Stimulated activated naive CD8-positive, alpha-beta T cell treated with anti-CD3 and anti-CD28 coated beads, Interleukin-15, Interleukin-2, amounts not matched to agents 100 U/mL and 50 U/mL, for 24 hours (primary cell): Measurements from ENCODE around the gene NXPH1.

Experiments used
- ATAC-seq: fragments of 150-1000 bp; cut with Tn5 transposase; one replicate; pipeline ENCODE4 v1.10.0; 2021
- DNase-seq: peaks from one replicate; pipeline ENCODE4 v3.0.0; 2021

Gene NXPH1

DNA sequence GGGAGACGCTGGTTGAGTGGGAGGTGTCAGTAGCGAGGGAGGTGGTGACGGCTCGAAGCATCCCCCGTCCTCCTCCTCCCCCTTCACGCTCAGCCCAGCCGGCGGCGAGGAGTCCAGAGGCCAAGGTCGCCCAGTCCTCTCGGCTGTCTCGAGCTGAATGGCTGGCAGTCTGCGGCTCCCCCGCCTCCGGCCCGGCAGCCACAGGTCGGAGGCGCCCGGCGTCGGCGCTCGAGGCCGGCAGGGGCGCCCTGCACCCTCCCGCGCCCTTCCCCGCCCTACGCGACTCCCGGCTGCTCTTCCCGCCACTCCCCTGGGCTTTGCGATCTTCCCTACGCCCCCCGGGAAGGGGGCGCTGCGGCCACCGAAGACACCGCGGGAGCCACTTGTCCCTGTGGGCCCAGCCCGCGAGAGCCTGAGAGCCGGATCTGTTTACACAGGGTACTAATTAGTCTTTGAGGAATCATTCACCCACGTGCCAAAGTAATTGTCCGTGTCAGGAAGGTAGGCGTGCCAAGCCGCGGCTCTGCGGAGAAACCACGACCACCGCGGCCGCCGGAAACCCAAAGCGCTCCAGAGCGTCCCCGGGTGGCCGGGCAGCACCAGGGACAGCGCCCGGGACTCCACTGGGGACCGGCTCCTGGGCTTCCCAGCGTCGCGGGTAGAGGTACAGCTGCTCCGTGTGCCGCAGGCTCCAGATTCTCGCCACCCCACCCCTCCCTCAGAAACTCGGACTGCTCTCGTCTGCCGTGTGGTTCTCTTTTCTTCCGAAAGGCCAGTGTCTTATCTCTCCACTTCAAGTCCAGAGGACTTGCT lies at the start of gene NXPH1:
NXPH1 (plus strand) TSS at position 133 of the 813 bp plus-strand sequence.
- DNase-seq (no peak), ATAC-seq (peak; percentile 37)

DNA sequence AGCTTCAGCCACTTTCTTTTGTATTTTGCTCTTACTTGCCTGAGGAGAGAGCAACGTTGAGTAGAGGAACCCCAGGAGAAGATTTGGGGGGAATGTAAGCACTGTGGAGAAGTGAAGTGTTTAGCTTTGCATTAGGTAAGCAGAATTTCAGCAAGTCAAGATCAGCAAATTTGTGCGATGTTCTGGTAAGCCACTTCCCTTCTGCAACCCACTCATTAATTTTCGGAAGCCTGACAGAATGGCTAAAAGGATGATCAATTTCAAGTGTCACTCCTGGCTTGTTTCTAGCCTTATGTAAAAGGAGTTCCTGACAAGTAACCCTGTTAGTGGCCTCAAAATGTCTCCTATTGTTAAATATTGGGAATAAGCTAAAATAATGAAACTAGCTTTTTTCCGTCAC lies 48.5 kb upstream of the NXPH1 start:
- no peak for ATAC-seq
- DNase-seq: no peak

DNA sequence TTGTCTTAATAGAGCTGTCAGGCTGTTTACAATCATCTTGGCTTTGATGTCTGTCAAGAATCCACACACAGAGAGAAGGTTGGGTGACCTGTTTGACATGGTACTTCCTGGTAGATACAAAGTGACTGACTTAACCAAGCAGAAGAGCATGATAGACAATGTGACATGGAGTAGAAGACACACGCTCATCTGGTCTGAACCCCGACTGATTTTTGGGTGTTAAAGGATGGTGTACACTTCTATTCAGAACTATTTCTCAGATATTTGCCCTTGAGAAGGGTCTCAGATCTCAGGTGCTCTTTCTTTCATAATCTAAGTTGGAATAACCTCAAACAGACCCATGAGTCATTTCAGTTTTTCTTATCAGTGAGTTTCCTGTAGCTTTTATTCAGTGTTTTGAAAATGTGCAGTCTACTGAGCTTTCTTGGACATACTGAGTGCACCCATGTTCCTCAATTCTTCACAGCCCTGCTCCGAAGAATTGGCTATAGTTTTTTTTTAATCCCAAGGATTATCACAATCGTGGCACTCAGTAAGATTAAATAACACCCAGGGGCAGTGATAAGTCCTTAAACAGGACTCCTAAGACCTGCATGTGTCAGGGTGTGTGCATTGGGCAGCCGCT lies 46.4 kb upstream of the NXPH1 start:
- DNase-seq: no peak
- ATAC-seq: no peak

- ATAC-seq: no peak
- DNase-seq: no peak
Observed at GRCh38 chr7:8387551-8388256, 45.7 kb upstream of the NXPH1 start.

- ATAC-seq: no peak
- no peak for DNase-seq
Observed at GRCh38 chr7:8388257-8388625, 45.2 kb upstream of the NXPH1 start.

DNA sequence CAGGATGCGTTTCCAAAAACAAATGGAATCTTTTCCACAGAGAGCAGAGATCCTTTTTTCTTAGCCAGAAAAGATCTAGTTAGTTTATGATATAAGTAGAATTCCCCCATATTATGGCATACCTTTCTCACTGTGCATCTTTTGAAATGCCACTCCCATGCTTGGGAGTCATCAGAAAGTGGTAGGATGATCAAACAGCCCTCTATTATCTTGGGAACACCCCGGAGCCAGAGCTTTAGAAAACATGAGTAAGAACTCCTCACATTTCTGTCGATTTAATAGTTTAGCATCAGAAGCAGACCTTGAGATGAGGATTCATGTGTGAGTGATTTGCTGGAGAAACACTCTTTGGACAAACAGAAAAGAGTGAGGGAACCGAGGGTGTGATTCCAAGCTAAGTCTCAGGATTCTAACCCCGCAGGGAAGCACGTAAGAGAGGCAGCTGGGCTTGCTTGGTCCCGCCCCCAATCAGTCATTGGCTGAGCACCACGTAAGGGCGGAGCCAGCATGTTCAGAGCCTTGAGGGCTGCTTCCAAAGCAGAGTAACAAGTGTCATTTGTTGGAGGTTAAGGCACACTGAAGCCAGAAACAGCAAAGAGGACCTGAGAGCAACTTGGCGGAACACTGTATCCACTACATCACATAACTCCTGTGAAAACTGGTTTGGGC lies 43.7 kb upstream of the NXPH1 start:
- ATAC-seq (no peak), DNase-seq (no peak)

- ATAC-seq (no peak), DNase-seq (no peak)
Observed at GRCh38 chr7:8390262-8390626, 43.2 kb upstream of the NXPH1 start.

DNA sequence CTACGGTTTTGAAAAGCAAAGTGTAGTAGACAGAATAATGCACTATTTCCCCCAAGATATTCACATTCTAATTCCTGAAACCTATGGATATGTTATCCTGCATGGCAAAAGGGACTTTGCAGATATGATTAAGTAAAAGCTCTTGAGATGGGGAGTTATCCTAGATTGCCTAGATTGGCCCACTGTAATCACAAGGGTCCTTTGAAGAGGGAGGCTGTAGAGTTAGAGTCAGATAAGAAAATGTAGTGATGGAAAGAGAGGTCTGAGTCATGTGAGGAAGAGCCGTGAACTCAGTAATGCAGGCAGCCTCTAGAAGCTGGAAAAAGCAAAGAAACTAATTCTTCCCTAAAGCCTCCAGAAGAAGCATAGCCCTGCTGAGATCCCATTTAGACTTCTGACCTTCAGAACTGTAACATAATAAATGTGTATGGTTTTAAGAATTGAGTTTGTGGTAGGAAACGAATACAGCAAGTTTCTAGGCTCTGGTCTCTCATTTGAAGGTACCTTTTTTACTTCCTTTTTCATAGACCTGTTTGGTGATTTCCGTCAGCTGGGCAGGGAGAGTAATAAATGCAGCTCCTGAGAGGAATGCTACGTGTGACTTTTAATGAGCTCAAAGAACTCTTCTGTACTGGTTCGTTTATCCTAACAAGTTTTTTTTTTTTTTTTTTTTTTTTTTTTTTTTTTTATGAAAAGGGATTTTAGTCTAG lies 41.9 kb upstream of the NXPH1 start:
- no peak for DNase-seq

DNA sequence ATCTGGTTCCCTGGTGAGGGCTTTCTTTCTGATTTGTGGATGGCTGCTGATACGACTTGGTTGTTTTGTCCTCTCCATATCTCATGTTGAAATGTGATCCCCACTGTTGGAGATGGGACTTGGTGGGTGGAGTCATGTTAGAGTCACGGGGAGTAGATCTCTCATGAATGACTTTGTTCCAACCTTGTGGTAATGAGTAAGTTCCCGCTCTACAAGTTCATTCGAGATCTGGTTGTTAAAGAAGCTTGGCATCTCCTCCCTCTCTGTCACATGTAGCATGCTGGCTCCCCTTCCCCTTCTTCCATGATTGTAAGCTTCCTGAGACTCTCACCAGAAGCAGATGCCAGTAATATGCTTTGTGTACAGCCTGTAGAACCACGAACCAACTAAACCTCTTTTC lies 37.1 kb upstream of the NXPH1 start:
- DNase-seq (no peak), ATAC-seq (no peak)

More for the DNA sequence above, 41.9 kb upstream of the NXPH1 start:
- ATAC-seq: no peak

GRCh38 chr7:8408871-8409270 lies 24.5 kb upstream of the NXPH1 start:
- DNase-seq (no peak), ATAC-seq (no peak)

- ATAC-seq (no peak), DNase-seq (no peak)
Observed at GRCh38 chr7:8411103-8411502, 22.3 kb upstream of the NXPH1 start.

DNA sequence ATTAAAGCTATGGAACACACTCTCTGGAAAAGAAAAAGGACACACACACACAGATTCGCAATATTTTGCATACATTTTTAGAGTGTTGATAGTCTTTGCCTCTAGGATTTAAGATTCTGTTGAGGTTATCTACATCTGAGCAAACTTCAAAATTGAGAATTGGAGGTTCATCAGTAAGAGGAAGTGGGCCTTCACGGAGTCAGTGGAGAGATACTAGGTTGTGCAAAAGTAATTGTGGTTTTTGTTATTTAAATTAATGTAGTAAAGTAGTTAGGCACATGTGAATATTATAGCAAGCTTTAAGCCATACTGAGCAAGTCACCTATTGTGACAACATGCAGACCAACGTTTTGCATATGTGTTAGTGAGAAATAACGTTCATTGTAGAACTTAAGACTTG lies 19.8 kb upstream of the NXPH1 start:
- DNase-seq: no peak
- no peak for ATAC-seq

DNA sequence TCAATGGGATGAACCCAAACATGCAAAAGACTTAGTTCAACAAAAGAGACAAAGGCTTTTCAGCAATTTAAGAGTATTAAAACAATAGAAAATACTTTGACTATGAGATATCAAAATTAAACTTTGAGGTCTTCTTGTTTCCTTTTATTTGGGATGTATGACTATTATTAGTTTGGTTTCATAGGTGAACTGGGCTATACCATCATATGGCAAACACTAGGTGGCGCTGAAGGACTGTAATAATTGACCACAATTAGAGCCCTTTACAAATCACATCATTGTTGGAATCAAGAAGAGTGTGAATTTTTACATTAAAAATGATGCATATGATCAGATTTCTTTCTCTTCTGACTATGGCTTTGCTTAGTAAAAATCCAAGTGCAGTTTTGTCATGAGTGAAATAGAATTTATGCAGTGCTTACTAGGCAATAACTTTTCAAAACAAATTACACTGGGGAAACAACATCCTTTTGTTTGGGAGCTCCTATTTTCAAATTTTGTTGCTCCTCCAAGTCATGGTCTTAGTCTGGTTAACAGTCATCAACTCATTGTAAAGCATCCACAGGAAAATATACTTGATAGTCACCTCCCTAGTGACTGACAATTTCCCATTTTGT lies 14.7 kb upstream of the NXPH1 start:
- ATAC-seq (peak; percentile 40), DNase-seq (peak; percentile 57)

GRCh38 chr7:8422177-8422576 lies 11.2 kb upstream of the NXPH1 start:
- no peak for DNase-seq
- ATAC-seq: no peak

- DNase-seq (no peak), ATAC-seq (no peak)
Observed at GRCh38 chr7:8423057-8423456, 10.4 kb upstream of the NXPH1 start.

GRCh38 chr7:8425223-8425622 lies 8.2 kb upstream of the NXPH1 start:
- DNase-seq (no peak), ATAC-seq (no peak)

DNA sequence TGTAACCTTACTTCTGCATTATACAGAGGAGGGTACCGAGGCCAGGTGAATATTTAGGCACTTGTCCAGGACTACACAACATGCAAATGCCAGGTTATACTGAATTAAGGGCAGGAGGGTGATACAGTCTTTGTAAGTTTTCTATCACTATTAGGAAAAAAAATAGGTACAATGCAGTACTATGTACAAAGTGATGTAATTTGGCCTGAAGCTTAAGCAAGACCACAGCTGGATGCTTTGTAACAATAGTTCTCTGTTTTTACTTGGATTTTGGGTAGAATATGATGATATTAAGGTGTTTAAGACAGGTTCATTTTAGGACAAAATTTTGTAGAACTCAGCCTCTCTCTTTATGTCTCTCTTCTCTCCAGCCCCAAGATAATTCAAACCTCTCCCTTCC lies 2.8 kb upstream of the NXPH1 start:
- ATAC-seq (no peak), DNase-seq (no peak)

DNA sequence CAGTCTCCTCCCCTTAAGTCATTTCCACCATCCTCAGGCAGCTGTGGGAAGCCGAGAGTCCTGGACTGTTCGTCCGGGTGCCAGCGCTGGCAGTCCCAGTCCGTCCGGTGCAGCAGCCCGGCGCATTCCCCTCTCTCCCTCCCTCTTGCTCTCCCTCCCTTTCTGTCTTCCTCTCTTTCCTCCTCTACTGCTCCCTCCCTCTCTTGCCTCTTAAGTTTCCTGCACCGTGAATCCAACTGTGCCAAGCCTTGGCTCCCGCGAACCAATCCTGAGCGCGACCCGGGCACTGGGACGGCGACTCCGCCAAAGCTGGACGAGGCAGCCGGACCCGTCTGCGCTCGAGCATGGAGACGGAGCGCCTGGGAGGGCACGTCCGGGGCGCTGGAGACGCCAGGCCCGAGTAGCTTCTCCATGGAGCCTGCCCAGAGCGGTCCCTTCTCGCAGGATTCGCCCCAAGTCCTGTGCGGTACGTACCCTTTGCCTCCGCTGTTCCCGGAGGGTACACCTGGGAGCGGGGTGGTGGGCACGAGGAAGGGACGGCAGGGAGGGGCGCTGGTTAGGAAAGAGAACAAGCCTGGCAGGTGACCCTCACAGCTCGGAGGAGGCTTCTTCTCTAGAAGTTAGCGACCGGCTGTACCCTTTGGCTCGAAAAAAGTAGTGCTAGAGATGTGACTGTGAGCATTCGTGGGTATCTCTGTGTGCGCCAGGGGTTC lies 1.0 kb downstream of the NXPH1 start:
- no peak for ATAC-seq
- no peak for DNase-seq

DNA sequence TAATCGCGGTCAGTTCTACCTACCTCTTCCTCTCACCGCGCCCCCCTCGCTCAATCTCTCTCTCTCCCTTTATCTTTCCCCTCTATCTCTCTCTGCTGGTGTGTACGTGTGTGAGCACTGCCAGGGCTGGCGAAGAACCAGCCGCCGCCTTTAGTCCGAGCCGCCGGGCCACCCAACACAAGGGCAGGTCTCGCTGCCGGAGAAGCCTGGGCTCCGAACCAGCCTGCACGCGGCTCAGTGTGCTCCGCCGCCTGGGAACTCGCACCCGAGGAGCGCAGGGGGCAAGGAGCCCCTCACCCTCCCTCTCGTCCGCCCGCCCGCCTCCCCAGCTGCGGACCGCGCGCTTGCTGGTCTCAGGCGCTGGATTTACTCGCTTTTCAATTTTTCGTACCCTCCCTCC lies 1.7 kb downstream of the NXPH1 start:
- no peak for DNase-seq
- no peak for ATAC-seq

DNA sequence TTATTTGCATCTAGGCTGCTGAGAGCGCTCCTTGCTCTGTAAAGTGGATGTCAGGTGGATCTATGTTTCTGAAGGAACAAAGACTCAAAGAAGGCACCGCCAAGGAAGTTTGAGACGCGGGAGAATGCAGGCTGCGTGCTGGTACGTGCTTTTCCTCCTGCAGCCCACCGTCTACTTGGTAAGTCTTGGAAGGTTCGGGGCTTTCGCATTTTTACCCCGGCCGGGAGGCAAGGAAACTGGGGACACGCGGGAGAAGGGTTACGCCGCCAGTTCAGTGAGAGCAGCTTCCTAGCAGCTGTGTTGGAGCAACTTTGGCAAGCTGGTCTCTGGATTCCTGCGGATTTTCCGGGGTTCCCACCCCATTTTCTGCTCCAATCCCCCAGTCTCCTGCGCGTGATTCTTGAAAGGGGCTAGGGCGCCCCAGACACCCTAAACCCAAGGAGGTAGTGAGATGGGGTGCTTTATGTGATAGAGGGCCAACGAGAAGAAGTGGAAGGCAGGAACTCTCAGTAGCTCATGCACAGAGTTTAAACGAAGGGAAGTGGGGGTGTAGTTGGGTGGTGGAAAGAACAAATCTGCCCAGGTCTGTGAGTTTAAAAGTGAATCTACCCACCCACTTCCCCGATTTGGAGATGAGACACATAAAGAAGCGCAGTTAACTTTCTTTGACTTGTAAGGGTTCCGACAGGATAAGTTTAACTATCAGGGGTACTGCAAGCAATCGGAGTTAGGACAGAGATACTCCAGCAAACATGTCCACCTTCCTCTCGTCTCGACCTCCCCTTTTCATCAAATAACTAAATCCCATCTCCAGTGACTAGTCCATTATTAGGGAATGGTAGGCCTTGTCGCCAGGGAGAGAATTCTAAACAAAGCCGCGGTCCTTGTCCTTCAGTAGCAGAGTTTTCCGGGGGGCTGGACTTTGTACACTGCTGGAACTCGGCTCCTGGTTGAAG lies 2.5 kb downstream of the NXPH1 start:
- DNase-seq: no peak
- ATAC-seq: no peak
